Measurements from ENCODE around the gene C6orf62.
"Not testable (repeated sequence)": the region's sequence is repeated elsewhere in the genome, so short reads cannot be mapped to it uniquely, and the experiment has no call there.

C6orf62 gene

GRCh38 chr6:24719125-24719971 is at the start of gene C6orf62:
C6orf62 (minus strand) TSS chr6:24719154; CDS start chr6:24718668, 486 bp downstream.
- DNase-seq (ENCODE audit: low read depth in 3 of 3, low spot score in 1 of 3) = peak in 1 of 3 donors; percentile 31

GRCh38 chr6:24768361-24768760 is 49.4 kb upstream of the C6orf62 start:
- no peak for DNase-seq (ENCODE audit: low read depth in 3 of 3, low spot score in 1 of 3)

GRCh38 chr6:24766680-24767462 is 47.9 kb upstream of the C6orf62 start:
- no peak for DNase-seq (ENCODE audit: low read depth in 3 of 3, low spot score in 1 of 3)

- not testable (repeated sequence) for DNase-seq (ENCODE audit: low read depth in 3 of 3, low spot score in 1 of 3)
Observed at GRCh38 chr6:24765968-24766367, 47.0 kb upstream of the C6orf62 start.

- DNase-seq (ENCODE audit: low read depth in 3 of 3, low spot score in 1 of 3) = not testable (repeated sequence)
Observed at GRCh38 chr6:24764833-24765828, 46.2 kb upstream of the C6orf62 start.

GRCh38 chr6:24763578-24763977 is 44.6 kb upstream of the C6orf62 start:
- DNase-seq (ENCODE audit: low read depth in 3 of 3, low spot score in 1 of 3) = no peak

GRCh38 chr6:24761851-24762250 is 42.9 kb upstream of the C6orf62 start:
- DNase-seq (ENCODE audit: low read depth in 3 of 3, low spot score in 1 of 3) = no peak

- DNase-seq (ENCODE audit: low read depth in 3 of 3, low spot score in 1 of 3) = no peak
Observed at GRCh38 chr6:24761193-24761835, 42.4 kb upstream of the C6orf62 start.

GRCh38 chr6:24760210-24760609 is 41.3 kb upstream of the C6orf62 start:
- no peak for DNase-seq (ENCODE audit: low read depth in 3 of 3, low spot score in 1 of 3)

GRCh38 chr6:24759718-24760117 is 40.8 kb upstream of the C6orf62 start:
- no peak for DNase-seq (ENCODE audit: low read depth in 3 of 3, low spot score in 1 of 3)

GRCh38 chr6:24757611-24758010 is 38.7 kb upstream of the C6orf62 start:
- no peak for DNase-seq (ENCODE audit: low read depth in 3 of 3, low spot score in 1 of 3)

GRCh38 chr6:24755279-24755678 is 36.3 kb upstream of the C6orf62 start:
- no peak for DNase-seq (ENCODE audit: low read depth in 3 of 3, low spot score in 1 of 3)

GRCh38 chr6:24754378-24754777 is 35.4 kb upstream of the C6orf62 start:
- DNase-seq (ENCODE audit: low read depth in 3 of 3, low spot score in 1 of 3) = not testable (repeated sequence)

- DNase-seq (ENCODE audit: low read depth in 3 of 3, low spot score in 1 of 3) = no peak
Observed at GRCh38 chr6:24753545-24753944, 34.6 kb upstream of the C6orf62 start.

- no peak for DNase-seq (ENCODE audit: low read depth in 3 of 3, low spot score in 1 of 3)
Observed at GRCh38 chr6:24752917-24753492, 34.1 kb upstream of the C6orf62 start.

- DNase-seq (ENCODE audit: low read depth in 3 of 3, low spot score in 1 of 3) = no peak
Observed at GRCh38 chr6:24752503-24752902, 33.5 kb upstream of the C6orf62 start.

- not testable (repeated sequence) for DNase-seq (ENCODE audit: low read depth in 3 of 3, low spot score in 1 of 3)
Observed at GRCh38 chr6:24750878-24751277, 31.9 kb upstream of the C6orf62 start.

- DNase-seq (ENCODE audit: low read depth in 3 of 3, low spot score in 1 of 3) = no peak
Observed at GRCh38 chr6:24749297-24749696, 30.3 kb upstream of the C6orf62 start.

GRCh38 chr6:24744911-24745310 is 26.0 kb upstream of the C6orf62 start:
- DNase-seq (ENCODE audit: low read depth in 3 of 3, low spot score in 1 of 3) = no peak

- DNase-seq (ENCODE audit: low read depth in 3 of 3, low spot score in 1 of 3) = no peak
Observed at GRCh38 chr6:24743944-24744335, 25.0 kb upstream of the C6orf62 start.
